ENCODE results near the gene IRF4.

DNA sequence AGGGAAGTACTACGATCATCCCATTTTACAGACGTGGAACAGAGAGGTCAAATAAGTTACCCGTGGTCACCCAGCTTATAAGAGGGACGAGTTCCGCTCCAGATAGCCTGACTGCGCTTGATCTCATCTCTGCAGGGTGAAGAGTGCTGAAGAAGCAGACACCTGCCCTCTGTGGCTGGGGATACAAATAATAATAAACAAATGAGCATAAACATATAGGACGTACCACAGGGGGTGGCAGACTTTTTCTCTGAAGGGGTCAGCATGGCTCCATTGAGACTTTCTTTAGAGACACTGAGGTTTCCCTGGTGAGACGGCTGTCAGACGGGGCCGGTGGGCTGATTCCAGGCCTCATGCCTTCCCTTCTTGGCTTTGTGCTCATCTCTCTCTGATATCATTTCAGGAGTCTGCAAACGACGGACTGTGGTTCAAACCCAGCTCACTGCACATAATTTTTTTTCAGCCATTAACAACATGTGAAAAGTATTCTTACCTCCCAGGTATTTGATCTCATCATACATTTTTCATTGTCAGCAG, 47.1 kb downstream of the IRF4 start:
- TF ChIP-seq, protein P1, sequence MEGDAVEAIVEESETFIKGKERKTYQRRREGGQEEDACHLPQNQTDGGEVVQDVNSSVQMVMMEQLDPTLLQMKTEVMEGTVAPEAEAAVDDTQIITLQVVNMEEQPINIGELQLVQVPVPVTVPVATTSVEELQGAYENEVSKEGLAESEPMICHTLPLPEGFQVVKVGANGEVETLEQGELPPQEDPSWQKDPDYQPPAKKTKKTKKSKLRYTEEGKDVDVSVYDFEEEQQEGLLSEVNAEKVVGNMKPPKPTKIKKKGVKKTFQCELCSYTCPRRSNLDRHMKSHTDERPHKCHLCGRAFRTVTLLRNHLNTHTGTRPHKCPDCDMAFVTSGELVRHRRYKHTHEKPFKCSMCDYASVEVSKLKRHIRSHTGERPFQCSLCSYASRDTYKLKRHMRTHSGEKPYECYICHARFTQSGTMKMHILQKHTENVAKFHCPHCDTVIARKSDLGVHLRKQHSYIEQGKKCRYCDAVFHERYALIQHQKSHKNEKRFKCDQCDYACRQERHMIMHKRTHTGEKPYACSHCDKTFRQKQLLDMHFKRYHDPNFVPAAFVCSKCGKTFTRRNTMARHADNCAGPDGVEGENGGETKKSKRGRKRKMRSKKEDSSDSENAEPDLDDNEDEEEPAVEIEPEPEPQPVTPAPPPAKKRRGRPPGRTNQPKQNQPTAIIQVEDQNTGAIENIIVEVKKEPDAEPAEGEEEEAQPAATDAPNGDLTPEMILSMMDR (IDR thresholded peaks at IDR 0.05; ENCODE audit: low read depth, low read length): no peak
- TF ChIP-seq POLR2A (IDR thresholded peaks at IDR 0.05; ENCODE audit: extremely low read depth, insufficient read length): no peak

All from NB4 (cell line).